ENCODE results near the gene VMAC.

GRCh38 chr19:5903056-5903623 lies 1.5 kb upstream of the VMAC start:
- TF ChIP-seq CTCF (IDR thresholded peaks at IDR 0.05) = no peak
- no peak for TF ChIP-seq POLR2A (IDR thresholded peaks at IDR 0.05)

Data from lower leg skin (tissue), 3 donors.